Stimulated activated CD4-positive, alpha-beta T cell treated with anti-CD3 and anti-CD28 coated beads, TNF-alpha, amount 100 ng/mL, for 1 hour (primary cell): ENCODE data around the gene ALDH5A1.
"Not testable (repeated sequence)": the region's sequence is repeated elsewhere in the genome, so short reads cannot be mapped to it uniquely, and the experiment has no call there.

Experiments
- DNase-seq, 3 donors: peaks; one replicate each; pipeline ENCODE4 v3.0.0-alpha.2; 2020; ENCODE audit warnings: low read depth in 3 of 3, low spot score in 1 of 3

The ALDH5A1 gene

DNA sequence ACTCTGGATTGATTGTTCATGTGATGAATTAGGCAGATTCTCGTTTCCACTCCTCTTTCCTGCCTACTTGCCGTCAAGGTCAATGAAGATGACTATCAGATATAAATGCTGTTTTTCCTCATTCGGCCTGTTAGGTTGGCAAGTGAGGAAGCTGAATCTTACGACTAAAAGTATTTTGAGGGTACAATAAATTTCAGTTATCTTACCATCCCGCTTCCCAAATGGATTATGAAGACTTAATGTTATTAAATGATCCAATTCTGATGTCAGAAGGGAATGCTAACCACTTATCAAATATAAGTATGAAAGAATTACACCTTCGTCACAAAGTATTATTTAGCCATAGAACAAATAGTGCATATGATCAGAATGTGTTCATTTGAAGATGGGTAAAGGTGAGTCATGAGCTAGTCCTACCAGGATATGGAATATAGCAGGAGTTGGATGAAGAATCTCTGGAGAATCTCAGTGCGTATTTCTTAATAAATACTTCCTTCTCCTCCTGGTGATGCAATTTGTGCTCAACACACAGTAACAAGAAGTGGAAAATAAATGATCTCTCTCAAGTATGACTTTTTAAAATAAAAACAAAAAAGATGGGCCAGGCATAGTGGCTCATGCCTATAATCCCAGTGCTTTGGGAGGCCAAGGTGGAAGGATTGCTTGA is 10.0 kb upstream of the ALDH5A1 start:
- DNase-seq: no peak

DNA sequence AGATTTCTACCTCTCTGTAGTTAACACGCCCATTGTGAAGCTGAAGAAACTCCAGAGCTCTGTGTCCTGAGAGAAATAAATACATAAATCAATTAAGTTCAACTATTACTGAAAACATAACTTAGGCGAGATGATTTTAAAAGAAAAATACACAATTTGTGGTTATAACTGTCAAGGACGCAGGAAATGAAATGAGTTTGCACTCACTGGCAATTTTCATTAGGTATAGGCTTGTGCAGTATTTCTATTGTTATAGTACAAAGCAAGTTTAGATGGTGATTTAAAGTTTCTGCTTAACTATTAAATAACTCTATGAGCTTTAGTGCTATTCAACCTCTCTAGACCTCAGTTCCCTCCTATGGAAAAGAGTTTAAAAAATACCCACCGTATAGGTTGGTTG is 8.7 kb upstream of the ALDH5A1 start:
- no peak for DNase-seq

DNA sequence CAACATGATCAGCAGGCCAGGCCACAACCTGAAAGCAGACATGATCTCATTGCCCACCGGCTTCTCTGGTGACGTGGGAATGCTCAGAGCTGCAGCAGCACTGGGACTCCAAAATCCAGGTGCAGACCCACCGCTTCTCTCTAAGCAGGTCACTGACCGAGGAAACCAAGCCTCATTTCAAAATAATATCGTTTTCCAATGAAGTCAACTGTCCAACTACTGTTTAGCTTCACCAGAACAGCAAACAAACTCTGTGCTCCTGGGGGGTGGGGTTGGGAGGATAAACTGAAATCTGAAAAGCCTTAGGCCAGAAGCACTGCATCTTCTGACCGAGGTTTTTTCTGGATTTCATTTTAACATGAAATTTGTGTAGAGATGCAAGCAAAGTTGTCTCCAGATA is 5.3 kb upstream of the ALDH5A1 start, which contains the start of gene GPLD1:
Gene GPLD1, minus strand, starts transcription at position 109 of the 400 bp plus-strand sequence. Its CDS starts 67 bp downstream, at position 42.
- DNase-seq: no peak

DNA sequence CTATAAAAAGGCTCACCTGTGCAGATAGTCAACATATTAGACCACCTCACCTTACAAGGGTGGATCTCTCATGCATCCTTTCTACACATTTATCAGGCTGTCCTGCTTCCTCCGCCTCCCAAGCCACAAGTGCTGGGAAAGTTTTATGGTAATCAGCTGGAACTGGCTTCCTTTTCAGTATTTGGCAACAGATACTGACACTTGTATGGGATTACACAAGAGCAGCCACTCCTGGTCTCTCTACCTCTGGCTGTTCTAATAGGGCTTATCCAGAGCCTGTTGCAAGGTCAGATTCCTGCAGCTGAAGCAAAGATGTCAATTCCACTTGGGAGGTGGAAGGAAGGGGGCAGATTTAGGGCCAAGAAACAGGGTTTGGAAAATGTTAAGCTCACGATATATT is 4.9 kb upstream of the ALDH5A1 start:
- DNase-seq: no peak

DNA sequence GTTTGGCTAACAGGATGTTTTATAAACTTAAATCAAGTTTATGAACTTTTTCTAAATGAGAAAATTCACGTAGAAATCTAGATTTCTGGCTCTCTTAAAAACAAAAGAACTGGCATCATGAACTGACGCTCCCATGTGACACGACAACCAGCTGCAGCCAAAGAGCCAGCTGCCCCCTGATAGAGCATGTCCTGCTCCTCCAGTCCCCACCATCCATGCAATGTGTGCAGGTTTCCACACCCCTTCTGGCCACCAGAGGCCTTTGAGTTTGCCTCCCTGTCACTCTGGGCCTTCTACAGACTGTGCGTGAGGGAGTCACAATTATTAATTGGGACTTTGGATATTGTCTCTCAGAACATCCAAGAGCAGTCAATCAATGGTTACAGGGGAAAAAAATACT is 3.8 kb upstream of the ALDH5A1 start:
- DNase-seq: no peak

DNA sequence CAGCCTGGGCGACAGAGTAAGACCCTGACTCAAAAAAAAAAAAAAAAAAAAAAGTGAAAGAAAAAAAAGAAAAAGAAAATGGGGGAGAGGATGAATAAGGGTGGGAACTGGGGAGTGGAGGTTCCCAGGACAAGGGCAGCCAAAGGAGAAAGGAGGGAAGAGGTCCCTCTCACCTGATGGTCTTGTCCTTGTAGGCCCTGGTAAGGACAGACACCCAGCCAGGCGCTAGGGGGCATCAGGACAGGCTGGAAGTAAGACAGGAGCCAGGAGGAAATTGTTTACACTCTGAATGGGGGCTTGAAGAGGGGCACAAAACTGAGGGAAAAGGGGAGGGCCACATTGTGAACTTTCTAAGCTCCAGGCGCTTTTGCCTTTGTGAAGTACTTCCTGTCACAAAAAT is 2.3 kb upstream of the ALDH5A1 start:
- DNase-seq: no peak

DNA sequence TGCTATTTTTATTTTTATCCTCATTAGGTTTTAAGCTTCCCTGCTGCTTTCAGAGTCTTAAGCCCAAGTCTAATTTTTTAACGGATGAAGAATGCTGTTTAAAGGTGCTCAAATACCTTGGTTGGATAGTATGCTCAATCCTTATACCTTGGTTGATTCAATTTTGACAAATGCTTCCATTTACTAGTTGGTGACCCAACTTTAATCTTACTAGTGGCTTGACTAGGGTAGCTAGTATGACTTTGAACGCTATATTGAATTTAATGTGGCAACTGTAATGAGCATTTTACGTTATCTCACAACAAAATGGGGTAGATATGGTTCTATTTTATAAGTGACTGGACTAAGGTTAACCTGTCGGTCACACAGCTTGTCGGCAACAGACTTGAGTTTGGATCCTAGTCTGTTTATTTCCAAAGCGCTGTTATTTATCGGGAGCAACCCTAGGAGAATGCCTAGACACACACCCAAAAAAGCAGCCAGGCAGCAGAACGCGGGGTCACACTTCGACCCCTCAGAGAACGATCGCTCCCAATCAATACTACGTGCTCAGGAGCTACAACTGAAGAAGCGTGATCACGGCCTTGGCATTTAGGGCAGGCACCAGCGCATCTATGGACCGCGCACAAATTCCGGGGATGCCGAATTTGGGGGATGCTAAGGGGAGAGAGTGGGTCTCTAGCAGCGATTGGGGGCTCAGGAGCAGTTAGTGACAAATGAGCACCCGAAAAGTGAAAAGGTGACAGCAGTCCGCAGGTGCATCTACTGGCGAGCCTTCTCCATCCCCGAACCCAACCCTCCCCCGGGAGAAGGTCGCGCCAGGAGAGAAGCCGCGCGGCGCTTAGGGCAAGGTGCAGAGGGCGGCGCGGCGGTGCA is 586 bp upstream of the ALDH5A1 start:
- DNase-seq: no peak

DNA sequence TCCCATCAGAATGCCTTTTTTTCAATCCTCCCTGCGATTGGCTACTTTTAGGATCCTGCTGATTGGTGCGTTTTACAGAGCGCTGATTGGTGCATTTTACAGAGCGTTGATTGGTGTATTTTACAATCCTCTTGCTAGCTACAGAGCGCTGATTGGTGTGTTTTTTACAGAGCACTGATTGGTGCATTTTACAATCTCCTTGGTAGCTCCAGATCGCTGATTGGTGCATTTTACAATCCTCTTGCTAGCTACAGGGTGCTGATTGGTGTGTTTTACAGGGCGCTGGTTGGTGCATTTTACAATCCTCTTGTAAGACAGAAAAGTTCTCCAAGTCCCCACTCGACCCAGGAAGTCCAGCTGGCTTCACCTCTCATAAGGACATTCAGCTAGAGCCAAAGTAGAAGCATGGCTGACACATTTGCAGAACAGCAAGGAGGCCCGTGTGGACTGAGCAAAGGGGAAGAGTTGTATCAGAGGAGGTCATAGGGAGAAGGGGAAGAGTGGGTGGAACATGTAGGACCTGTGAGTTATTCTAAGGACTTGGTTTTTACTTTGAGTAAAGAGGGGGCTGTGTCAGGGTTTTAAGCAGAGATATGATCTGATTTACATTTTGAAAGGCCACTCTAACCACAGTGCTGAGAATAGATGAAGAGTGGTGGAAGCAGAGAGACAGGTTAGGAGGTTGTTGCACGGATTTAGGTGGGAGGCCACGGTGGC is 2.6 kb downstream of the ALDH5A1 start:
- DNase-seq: no peak

DNA sequence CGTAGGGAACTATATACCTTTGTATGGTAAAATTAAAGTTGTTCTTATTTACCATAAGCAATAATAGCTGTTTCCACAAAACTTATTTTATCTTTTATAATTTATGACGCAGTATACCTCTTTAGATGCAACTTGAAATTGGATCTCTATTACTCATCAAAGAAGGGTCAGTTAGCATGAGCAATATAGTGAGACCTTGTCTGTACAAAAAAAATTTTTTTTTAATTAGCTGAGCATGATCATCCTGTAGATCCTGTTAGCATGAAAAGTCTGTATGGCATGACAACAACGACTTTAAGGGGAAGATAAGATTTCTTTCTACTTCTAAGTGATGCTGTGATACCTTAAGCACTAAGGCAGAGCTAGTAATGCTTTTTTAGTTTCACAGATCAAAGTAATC is 5.9 kb downstream of the ALDH5A1 start:
- no peak for DNase-seq

DNA sequence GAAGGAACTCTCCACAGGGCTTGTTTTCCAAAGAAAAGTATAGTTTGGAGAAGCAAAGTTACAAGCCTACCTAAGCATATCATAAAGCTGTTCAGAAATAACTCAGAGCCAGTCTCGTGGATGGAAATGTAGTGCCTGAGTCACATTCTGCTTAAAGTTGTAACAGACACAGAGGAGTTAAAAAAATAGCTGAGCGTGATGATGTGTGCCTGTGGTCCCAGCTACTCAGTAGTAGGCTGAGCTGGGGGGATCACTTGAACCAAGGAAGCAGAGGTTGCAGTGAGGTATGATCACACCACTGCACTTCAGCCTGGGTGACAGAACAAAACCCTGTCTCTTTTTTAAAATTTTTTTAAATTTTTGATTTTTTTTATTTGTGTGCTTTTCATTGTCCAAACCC is 6.6 kb downstream of the ALDH5A1 start:
- no peak for DNase-seq

DNA sequence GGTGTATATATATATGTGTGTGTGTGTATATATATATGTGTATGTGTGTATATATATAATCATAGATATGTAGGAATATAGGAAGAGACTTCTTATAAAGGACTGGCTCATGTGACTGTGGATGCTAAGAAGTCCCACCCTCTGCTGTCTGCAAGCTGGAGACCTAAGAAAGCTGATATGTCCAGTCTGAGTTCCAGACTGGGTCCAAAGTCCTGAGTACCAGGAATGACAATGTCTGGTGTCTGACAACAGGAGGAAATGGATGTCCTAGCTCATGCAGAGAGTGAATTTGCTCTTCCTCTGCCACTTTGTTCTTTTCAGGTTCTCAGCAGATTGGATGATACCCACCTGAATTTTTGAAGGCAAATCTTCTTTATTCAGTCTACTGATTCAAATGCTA is 7.1 kb downstream of the ALDH5A1 start:
- no peak for DNase-seq

DNA sequence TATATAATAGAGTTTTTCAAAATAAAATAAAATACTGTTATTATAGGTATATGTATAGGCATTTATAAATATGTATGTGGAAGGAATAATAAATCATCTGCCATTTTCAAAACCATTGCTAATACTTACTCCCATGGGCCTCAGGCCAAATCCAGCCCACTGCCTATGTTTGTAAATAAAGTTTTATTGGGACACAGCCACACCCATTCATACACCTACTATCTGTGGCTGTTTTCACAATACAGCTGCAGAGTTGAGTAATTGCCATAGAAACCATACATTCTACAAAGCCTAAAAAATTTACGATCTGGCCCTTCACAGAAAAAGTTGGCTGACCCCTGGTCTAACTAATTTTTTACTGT is 9.5 kb downstream of the ALDH5A1 start:
- DNase-seq: no peak

DNA sequence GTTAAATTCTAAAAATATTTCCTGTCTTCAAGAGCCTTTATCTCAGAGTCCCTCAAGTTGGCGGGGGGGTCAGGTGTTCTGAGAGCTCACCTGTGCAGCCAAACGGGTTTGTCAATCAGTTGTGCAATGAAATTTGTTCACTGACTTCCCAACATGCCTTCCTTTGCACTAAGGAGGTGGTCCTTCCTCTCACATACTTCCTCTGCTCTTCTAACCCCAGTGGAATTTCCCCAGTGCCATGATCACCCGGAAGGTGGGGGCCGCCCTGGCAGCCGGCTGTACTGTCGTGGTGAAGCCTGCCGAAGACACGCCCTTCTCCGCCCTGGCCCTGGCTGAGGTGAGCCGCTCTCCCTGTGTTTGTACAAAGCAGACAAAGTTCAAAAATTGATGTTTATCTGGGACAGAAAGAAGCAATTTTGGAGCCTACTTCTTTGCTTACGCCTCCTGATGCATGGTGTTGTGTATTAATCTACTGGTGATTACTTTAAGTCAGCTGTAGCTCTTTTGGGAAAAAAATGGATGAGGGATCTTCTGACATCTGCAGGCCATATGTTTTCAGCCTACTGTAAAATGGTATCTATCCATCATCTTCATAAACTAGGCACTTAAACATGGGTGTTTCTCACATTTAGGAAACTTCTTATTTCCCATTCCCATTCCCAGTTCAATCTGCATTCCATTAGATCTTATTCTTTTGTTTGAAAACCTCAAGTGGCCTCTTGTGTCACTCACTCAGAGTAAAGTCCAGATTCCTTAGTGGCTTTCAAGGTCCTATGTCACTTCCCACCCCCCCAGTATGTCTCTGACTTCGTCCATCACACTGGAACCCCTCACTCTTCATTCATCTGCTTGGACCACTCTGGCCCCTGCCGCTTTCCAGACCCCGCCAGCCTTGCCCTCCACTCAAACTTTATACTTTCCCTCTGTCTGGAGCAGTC is 10.1 kb downstream of the ALDH5A1 start:
- no peak for DNase-seq

DNA sequence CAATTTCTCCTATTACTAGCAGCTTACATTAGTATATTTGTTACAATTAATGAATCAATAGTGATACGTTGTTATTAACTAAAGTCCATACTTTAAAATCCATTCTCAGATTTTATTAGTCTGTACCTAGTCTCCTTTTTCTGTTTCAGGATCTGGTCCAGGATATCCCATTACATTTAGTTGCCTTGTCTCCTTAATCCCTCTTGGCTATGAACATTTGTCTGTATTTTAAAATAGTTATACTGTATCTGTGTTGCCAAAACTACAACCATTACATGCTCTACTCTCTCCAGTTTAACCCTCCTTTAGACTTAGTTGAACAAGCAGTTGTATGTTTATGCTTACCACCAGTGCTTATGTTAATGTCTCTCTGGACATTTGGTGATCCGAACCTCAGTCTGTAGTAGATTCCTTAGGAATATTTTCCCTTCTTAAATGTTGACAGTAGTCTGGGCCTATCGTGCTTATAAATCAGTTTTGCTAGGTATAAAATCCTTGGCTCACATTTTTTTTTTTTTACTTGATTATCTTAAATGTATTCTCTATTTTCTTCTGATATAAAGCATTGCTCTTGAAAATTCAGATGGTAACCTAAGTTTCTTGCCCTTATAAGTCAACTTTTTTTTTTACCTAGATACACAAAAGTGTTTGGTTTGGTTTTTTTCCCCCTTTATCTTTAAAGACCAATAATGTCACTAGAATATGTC is 12.2 kb downstream of the ALDH5A1 start:
- DNase-seq: no peak

DNA sequence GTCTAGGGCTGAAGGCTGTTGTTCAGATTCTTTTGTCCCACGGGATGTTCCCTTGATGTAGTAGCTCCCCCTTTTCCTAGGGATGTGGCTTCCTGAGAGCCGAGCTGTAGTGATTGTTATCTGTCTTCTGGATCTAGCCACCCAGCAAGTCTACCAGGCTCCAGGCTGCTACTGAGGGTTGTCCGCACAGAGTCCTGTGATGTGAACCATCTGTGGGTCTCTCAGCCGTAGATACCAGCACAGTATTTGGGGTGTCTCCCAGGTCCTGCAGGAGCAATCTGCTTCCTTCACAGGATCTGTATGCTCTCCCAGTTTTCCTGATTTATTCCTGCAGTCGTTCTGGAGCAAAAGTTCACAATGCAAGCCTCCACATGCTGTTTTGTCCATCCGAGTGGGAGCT is 17.2 kb downstream of the ALDH5A1 start:
- not testable (repeated sequence) for DNase-seq

DNA sequence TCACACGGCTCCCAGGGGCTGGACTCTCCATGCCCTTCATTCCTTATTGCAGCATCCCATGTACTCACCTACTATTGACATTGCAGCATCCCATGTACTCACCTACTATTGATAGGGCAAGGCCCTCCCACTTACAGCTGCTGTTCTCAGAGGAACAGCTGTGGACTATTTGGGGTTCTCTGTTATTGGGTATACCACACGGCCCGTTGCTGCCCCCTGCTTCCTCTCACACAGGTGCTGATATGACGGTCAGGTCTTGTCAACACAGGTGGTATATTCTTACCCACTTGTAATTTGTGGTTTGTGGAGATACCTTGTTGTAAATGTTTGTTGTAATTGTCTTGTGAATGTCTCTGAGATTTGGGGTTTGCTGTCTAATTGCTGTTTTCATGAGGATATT is 18.8 kb downstream of the ALDH5A1 start:
- DNase-seq: no peak

DNA sequence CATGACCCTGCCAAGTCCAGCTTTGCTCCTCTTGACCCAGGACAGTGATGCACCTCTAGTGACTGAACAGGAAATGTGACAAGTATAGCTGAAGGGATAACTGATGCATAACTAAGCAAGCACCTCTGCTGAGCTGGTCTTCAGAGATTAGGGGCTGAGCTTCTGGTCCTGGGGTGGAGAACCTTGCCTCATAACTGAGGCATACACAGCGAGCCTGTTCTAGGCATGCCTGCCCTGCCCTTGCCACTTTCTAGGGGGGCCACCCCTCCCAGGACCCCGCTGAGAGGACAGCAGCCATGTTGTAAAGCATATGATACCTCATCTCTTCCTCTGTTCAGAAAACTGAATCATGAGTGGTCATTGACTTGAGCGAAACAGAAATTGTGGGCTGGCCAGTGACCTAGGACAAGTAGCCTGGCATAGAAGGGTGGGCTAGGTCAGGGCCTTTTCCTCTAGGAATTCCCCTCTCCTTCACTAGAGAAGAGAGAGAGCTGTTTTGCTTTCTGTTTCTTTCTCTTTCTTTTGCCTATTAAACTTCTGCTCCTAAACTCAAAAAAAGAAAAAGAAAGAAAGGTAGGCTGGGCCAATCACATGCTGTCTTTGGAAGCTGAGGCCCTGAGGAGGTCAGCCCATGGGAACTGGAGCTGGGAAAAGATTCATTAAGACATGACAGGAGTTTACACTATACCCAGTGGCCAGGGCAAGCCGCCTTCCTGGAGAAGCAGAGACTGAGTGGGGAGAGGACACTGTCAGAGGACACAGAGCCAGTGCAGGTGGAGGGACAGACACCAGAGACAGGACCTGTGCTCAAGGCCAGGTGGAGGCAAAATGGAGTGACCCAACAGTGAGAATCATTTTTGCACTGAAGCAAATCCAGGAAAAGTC is 23.1 kb downstream of the ALDH5A1 start:
- no peak for DNase-seq

DNA sequence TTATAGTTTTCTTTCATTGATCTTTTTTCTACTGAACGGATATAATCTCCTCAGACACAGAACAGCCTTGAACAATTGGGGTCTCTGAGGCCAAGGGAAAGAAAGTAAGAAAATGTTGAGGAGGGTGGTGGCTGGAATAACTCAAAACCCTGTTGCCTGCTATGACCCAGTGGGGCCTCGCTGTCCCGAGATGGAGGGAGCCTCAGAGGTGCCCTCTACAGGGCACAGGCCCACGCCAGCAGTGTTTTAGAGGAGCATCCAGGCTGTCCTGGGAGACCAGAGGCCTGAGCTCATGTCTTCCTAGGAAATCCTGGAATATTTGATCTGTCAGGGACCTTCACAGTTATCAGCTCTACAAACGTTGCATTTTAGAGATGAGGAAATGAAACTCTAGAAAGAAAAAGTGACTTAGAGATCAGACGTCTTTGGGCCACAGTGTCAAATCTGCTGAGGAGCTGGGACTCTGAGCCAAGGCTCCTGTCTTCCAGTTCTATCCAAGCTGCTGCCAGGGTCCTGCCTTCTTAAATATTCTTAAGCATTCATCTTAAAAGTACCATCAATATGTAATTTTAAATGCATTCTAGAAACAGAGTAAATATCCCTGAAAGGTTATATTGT is 26.3 kb downstream of the ALDH5A1 start:
- DNase-seq: peak in 1 of 3 donors; percentile 12
